WERI-Rb-1 (cell line): ENCODE measurements around the gene CLC.
"Not testable (repeated sequence)": the region's sequence is repeated elsewhere in the genome, so short reads cannot be mapped to it uniquely, and the experiment has no call there.

Experiments used
- DNase-seq: peaks from one replicate; pipeline ENCODE4 v3.0.0-alpha.2; 2020
- H3K27ac ChIP-seq: fragments of 250-450 bp; sonication (Bioruptor Pico); 2 replicates; pipeline ENCODE4 v1.5.1; 2020; ENCODE audit warnings: mild to moderate bottlenecking, moderate library complexity
- H3K27me3 ChIP-seq: fragments of 250-450 bp; sonication (Bioruptor Pico); 2 replicates; pipeline ENCODE4 v1.5.1; 2021; ENCODE audit warnings: mild to moderate bottlenecking, low read depth, moderate library complexity; ENCODE audit not compliant: insufficient read depth, severe bottlenecking
- H3K36me3 ChIP-seq: fragments of 250-450 bp; sonication (Bioruptor Pico); 2 replicates; pipeline ENCODE4 v1.5.1; 2020; ENCODE audit warnings: mild to moderate bottlenecking, moderate library complexity
- H3K4me3 ChIP-seq: 2 replicates; pipeline ENCODE4 v1.5.1; 2011; ENCODE audit warnings: low read depth, mild to moderate bottlenecking, control low read depth, low read length
- H3K9me3 ChIP-seq: fragments of 250-450 bp; sonication (Bioruptor Pico); 2 replicates; pipeline ENCODE4 v1.5.1; 2021; ENCODE audit warnings: mild to moderate bottlenecking, moderate library complexity; ENCODE audit not compliant: severe bottlenecking
- TF ChIP-seq, protein P1 (sequence below): IDR thresholded peaks from 2 replicates; pipeline ENCODE4 v1.5.1; 2011; ENCODE audit warnings: low read depth, mild to moderate bottlenecking, control low read depth, inconsistent platforms, low read length

CLC gene

DNA sequence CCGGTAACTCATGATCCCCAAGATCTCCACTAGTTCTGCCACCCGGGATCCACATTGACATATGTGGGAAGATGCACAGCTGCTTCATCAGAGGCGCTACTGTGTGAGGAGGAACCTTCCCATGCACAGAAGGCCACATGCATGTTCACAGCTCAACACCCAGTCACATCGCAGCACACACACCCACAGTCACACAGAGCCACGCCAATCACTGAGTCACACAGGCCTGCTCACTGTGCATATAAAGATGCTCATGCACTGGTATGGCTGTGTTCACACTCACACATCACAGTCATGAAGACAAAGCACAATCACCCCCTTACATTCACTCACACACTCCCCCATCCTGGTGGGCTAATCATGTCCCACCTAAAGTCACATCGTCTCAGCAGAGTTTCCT is 9.8 kb downstream of the CLC start:
- H3K36me3 ChIP-seq, result no peaks in the 10 kb centered on the region
- peaks cover 48% of the 10 kb centered on the region for H3K27me3 ChIP-seq
- no peak for DNase-seq
- no peak overlapping the region for H3K4me3 ChIP-seq
- TF ChIP-seq, protein P1, sequence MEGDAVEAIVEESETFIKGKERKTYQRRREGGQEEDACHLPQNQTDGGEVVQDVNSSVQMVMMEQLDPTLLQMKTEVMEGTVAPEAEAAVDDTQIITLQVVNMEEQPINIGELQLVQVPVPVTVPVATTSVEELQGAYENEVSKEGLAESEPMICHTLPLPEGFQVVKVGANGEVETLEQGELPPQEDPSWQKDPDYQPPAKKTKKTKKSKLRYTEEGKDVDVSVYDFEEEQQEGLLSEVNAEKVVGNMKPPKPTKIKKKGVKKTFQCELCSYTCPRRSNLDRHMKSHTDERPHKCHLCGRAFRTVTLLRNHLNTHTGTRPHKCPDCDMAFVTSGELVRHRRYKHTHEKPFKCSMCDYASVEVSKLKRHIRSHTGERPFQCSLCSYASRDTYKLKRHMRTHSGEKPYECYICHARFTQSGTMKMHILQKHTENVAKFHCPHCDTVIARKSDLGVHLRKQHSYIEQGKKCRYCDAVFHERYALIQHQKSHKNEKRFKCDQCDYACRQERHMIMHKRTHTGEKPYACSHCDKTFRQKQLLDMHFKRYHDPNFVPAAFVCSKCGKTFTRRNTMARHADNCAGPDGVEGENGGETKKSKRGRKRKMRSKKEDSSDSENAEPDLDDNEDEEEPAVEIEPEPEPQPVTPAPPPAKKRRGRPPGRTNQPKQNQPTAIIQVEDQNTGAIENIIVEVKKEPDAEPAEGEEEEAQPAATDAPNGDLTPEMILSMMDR, result no peak
- no peak overlapping the region for H3K27ac ChIP-seq
- no peaks in the 10 kb centered on the region for H3K9me3 ChIP-seq

DNA sequence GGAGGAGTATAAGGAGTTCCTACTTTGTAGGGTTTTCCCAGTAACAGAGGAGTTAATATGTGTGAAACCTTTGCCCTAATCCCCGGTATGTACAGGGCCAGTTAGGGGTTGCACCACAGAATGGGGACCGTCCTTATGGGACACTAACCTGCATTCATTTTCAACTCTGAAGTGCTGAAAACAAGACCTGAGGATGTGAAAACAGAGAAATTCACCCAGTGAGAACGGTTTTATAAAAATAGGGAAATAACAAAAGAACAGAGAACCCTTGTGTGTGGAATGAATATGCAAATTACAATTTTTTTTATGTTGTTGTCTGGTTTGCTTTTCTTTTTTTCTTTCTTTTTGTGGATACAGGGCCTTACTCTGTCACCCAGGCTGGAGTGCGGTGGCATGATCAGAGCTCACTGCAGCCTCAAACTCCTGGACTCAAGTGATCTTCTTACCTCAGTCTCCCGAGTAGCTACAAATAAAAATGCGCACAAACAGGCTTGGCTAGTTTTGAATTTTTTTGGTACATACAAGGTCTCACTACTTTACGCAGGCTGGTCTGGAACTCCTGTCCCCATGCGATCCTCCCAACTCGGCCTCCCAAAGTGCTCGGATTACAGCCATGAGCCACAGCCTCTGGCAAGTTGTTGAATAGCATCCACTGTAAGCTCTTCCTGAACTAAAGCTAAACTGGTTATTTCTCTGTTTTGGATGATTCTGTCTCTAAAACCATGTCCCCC is 10.6 kb downstream of the CLC start:
- TF ChIP-seq, protein P1, result no peak
- Histone ChIP-seq H3K36me3 (no peaks in the 10 kb centered on the region), H3K27me3 (peaks cover 48% of the 10 kb centered on the region), H3K9me3 (no peaks in the 10 kb centered on the region), H3K27ac (no peak overlapping the region), H3K4me3 (no peak overlapping the region)
- no peak for DNase-seq

DNA sequence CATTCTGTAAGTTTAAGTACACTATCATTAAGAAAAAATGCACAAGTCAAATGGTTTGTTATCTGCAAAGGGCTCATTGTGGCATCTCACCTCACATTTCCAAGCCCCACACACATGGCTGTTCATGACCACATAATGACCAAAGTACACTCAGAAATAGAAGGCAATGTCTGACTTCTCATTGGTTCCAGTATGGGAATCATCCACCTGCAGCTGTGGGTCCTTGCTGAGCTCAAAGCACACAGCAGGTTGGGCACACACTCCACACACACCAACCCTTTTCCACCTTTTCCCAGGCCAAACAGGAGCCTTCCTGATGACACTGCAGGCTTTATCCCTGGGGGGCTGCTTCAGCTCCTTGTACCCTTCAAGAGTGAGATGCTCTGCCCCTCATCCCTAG is 11.8 kb downstream of the CLC start:
- peaks cover 49% of the 10 kb centered on the region for H3K27me3 ChIP-seq
- no peak for DNase-seq
- no peaks in the 10 kb centered on the region for H3K9me3 ChIP-seq
- TF ChIP-seq, protein P1, result no peak
- no peak overlapping the region for H3K27ac ChIP-seq
- no peak overlapping the region for H3K4me3 ChIP-seq
- no peaks in the 10 kb centered on the region for H3K36me3 ChIP-seq

DNA sequence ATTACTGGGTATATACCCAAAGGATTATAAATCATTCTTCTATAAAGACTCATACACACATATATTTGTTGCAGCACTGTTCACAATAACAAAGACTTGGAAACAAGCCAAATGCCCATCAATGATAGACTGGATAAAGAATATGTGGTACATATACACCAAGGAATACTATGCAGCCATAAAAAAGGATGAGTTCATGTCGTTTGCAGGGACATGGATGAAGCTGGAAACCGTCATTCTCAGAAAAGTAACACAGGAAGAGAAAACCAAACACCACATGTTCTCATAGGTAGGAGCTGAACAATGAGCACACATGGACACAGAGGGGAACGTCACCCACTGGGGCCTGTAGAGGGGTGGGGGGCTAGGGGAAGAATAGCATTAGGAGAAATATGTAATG is 17.7 kb downstream of the CLC start:
- not testable (repeated sequence) for H3K27ac ChIP-seq, H3K4me3 ChIP-seq, DNase-seq, H3K9me3 ChIP-seq, H3K36me3 ChIP-seq
- H3K27me3 ChIP-seq, result peaks cover 15% of the 10 kb centered on the region

DNA sequence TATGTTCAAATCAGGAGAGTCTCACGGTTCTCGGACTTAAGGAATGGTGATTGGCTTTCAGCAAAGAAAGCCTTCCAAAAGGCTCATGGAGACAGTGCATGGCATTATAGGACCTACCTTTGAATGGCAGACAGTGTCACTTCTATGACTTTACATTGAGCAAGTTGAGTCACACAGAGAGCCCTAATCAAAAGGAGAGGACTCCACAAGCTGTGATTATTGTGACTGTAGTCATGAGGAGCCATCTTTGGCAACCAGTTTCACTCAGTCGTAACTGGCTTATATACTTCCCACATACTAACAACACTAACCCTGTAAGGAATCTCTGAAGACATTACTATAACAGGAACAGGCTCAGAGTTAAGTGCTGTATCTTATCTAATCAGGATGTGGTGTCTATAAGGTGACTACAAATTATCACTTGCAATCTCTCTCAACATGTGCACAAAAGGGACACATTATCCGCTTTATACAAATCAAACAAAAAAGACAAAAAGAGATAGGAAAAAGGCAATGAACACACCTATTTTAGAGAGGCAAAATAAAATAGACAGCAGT is 27.4 kb downstream of the CLC start:
- no peak overlapping the region for H3K4me3 ChIP-seq
- no peaks in the 10 kb centered on the region for H3K36me3 ChIP-seq
- peaks cover 5% of the 10 kb centered on the region for H3K9me3 ChIP-seq
- TF ChIP-seq, protein P1, result no peak
- H3K27me3 ChIP-seq, result peaks cover 59% of the 10 kb centered on the region
- H3K27ac ChIP-seq, result no peak overlapping the region
- DNase-seq, result no peak

DNA sequence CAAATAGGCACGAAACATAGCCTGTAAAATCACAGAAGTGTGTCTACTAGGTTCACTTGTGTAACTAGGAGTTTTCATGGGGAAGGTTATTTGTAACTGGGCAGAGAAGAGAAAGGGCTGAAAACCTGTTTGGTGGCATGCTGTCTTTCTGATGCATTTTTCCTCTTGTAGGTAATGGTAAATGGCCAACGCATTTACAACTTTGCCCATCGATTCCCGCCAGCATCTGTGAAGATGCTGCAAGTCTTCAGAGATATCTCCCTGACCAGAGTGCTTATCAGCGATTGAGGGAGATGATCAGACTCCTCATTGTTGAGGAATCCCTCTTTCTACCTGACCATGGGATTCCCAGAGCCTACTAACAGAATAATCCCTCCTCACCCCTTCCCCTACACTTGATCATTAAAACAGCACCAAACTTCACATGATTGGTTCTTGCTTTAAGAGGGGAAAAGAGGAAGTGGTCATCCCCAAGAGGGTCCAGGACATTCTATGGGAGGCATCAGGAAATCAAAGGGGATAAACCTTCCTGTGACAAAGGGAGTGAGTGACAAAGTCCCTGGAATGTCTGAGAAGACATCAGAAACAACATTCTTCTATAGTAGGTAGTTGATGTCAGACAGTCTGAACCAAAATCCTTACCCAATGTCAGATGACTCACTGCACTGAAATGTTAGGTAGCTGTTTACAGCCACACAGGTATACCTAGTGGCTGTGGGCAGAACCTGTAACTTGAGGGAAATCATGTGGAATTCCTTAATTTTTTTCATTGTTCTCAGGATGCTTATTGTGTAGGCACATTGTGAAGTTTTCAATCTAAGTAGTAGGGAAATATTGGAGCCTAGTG is 28.6 kb downstream of the CLC start:
- Histone ChIP-seq H3K36me3 (no peaks in the 10 kb centered on the region), H3K9me3 (no peaks in the 10 kb centered on the region), H3K27me3 (peaks cover 70% of the 10 kb centered on the region), H3K4me3 (no peak overlapping the region), H3K27ac (no peak overlapping the region)
- no peak for DNase-seq
- TF ChIP-seq, protein P1, result no peak
